Measurements from ENCODE around the gene TMEM273.

DNA sequence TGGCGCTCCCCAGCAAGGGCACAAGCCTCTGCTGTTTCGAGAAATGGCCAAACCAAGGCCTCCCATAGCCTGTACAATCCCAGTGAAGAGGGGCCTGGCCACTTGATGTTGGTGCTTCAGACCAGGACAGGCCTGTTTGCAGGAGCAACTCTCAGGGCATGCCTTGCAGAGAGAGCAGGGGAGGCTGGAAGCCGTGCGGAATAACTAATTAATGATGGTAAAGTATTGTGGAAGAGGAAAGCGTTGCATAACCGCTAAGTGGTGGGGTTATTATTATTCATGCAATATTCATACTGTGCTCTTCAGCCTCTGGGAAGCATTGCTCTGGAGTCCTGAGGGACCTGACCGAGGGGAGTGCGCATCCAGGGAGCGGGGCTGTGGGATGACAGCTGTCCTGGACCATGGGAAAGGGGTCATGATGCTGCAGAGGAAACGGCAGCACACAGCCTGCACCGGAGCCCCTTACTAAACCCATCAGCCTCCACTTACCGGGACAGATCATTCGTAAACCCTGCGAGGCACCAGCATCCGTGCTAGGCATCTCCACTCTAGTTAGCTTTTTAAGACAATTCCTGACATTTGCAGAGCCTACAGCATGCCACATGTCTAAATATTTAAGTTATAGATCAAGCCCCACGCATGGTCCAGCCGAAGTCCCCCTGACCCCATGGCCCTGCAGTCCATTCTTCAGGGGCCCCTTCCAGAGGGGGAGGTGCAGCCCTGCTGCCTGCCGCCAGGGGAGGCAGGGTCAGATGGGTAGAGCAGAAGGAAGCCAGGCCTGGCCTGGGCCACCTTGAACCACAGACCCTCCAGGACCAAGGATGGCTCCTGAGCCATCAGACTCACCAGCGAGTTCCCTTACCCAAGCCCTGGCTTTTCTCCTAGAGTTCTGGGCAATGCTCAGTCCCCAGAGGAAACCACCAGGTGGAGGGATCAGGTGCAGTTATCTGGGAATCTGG lies 11.6 kb downstream of the TMEM273 start:
- TF ChIP-seq, protein P1, sequence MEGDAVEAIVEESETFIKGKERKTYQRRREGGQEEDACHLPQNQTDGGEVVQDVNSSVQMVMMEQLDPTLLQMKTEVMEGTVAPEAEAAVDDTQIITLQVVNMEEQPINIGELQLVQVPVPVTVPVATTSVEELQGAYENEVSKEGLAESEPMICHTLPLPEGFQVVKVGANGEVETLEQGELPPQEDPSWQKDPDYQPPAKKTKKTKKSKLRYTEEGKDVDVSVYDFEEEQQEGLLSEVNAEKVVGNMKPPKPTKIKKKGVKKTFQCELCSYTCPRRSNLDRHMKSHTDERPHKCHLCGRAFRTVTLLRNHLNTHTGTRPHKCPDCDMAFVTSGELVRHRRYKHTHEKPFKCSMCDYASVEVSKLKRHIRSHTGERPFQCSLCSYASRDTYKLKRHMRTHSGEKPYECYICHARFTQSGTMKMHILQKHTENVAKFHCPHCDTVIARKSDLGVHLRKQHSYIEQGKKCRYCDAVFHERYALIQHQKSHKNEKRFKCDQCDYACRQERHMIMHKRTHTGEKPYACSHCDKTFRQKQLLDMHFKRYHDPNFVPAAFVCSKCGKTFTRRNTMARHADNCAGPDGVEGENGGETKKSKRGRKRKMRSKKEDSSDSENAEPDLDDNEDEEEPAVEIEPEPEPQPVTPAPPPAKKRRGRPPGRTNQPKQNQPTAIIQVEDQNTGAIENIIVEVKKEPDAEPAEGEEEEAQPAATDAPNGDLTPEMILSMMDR (IDR thresholded peaks at IDR 0.05), result no peak
- TF ChIP-seq POLR2AphosphoS5 (IDR thresholded peaks at IDR 0.05) (no peak), EP300 (IDR thresholded peaks at IDR 0.05) (no peak), POLR2A (IDR thresholded peaks at IDR 0.05) (no peak)

Measured in suprapubic skin (tissue), 4 donors.